ENCODE data around the gene MEOX2. TPM values are rescaled to one million over a fixed set of nuclear protein-coding genes. Genes with fewer than 3 reads are reported as not detected.

MEOX2 gene
- total RNA-seq, 1 donor: 13.0 TPM

DNA sequence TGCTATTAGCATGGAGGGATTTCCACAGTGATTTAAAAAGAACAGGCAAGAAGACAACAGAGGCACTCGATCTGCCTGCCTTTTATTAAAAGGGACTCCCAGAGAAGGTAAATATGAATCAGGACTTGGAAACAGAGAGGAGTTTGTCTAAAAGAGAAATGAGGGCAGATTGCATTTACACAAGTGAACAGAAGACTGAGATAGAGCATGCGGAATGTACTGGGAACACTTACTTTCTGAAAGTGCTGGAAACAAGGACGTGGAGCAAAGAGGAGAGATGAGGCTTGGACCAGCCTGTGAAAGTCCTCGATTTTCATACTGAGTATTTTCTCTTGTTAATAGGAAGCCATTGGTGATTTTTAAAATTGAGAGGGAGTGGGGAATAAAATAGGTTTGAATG is 35.7 kb downstream of the MEOX2 start:
- no peak for DNase-seq (ENCODE audit: low read depth)
- TF ChIP-seq, protein P1, sequence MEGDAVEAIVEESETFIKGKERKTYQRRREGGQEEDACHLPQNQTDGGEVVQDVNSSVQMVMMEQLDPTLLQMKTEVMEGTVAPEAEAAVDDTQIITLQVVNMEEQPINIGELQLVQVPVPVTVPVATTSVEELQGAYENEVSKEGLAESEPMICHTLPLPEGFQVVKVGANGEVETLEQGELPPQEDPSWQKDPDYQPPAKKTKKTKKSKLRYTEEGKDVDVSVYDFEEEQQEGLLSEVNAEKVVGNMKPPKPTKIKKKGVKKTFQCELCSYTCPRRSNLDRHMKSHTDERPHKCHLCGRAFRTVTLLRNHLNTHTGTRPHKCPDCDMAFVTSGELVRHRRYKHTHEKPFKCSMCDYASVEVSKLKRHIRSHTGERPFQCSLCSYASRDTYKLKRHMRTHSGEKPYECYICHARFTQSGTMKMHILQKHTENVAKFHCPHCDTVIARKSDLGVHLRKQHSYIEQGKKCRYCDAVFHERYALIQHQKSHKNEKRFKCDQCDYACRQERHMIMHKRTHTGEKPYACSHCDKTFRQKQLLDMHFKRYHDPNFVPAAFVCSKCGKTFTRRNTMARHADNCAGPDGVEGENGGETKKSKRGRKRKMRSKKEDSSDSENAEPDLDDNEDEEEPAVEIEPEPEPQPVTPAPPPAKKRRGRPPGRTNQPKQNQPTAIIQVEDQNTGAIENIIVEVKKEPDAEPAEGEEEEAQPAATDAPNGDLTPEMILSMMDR (IDR thresholded peaks at IDR 0.05; ENCODE audit: insufficient read depth, low read length): no peak
- H3K4me3 ChIP-seq (ENCODE audit: low read depth, low read length): no peak overlapping the region

DNA sequence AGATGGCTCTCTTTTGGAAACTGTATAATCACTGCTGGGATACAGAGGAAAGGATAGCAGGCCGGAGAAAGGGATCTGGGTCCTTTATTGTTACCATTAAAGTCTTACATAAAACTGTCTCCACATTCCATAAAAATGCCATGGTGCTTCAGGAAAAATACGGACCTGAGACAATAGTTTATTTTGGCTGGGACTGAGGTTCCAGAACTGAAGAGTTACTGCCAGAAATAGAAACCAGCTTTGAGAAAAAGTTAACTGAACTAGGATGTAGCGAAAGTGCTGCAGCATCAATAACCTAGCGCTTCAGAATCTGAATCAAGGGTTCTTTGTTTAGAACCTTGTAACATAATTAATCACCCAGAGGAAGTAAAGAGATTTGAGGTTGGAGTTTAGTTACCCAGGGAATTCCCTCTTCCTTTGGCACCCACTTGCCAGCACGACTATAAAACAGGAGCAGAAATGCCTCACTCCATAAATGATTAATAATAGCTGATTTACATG is 38.0 kb downstream of the MEOX2 start:
- H3K4me3 ChIP-seq (ENCODE audit: low read depth, low read length): no peak overlapping the region
- DNase-seq (ENCODE audit: low read depth): peak; percentile 4
- TF ChIP-seq, protein P1 (IDR thresholded peaks at IDR 0.05; ENCODE audit: insufficient read depth, low read length): no peak

DNA sequence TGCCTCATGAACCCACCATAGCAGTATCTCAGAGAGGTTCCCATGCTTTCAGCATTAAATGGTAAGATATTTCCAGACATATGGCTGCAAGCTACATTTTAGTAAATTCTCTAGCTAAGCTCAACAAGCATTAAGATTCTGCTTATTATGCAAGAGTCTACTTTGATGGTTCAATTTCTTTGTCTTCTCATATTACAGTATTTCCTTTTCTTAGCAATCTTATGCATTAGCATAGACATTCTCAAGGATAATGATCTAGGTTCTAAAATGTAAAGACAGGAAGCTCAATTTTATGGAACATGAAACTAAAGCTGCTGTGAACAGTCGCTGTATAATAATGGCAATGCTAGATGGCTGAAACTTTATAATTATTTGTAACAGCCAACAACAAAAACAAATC is 39.2 kb downstream of the MEOX2 start:
- no peak for DNase-seq (ENCODE audit: low read depth)
- H3K4me3 ChIP-seq (ENCODE audit: low read depth, low read length): no peak overlapping the region
- TF ChIP-seq, protein P1 (IDR thresholded peaks at IDR 0.05; ENCODE audit: insufficient read depth, low read length): no peak

DNA sequence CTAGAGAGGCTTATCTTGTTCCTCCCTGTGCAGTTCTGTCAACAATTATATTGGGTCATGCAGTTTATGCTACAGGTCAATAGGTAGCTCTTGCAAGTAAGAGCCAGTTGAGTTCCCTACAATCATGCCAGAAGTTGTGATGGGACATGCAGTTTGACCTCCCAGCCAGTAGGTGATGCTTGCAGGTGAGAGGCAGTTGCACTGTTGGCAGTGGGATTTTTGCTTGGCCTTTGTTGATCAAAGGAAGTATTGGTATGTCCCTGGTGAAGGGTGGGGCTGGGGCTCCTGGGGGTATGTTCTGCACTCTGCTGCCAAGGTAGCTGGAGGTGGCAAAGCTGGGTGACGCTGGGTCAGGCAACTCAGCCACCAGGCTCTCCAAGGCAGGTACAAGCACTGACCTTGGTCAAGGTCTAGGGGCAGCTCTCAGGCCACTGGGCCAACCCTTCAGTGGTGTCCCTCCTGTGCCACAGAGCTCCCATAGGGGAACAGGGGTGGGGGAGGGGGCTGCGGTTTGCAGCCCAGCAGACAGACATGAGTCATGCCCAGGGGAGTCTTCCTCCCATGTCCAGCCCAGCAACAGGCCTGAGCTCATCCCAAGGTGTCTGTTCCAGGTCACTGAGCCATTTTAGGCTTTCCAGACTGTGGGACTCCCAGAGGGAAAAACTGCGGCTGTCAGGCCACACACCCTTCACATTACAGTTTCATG is 43.3 kb downstream of the MEOX2 start:
- H3K4me3 ChIP-seq (ENCODE audit: low read depth, low read length): no peak overlapping the region
- TF ChIP-seq, protein P1 (IDR thresholded peaks at IDR 0.05; ENCODE audit: insufficient read depth, low read length): no peak
- DNase-seq (ENCODE audit: low read depth): no peak

DNA sequence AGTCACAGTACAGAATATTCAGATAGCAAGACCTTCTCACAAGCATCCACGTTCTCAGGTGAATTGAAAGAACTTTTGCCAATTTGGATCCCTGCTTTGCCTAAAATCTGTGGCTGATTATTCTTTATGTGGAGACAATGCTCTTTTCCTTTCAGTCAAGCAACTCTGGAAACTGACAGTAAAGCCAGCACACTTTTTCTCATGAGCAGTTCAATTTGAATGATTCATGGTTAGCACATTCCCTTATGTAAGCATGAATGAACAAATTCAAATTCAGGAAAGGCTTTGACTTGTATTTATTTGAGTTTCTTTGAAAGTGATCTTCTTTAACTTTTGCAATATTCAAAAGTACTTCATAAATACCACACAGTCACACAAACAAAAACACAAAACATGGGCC is 57.6 kb downstream of the MEOX2 start:
- H3K4me3 ChIP-seq (ENCODE audit: low read depth, low read length): no peak overlapping the region
- TF ChIP-seq, protein P1 (IDR thresholded peaks at IDR 0.05; ENCODE audit: insufficient read depth, low read length): no peak
- DNase-seq (ENCODE audit: low read depth): peak; percentile 32

DNA sequence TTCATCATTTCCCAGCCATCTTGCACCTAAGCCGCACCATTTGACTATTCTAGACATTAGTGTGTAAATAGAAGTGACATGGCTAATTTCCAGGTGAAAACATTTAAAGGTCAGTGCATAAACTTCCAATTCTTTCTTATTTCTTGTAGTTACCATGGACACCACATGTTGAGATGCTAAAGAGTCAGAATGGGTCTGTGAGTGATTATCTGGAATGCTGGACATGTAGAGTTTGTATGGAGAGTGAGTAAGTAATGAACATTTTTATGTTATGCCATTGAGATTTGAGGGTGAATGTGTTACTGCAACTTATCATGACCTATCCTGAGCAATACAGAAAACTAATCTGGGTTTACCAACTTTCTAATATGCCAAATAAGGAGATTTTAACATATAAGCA is 60.4 kb downstream of the MEOX2 start:
- DNase-seq (ENCODE audit: low read depth): no peak
- no peak overlapping the region for H3K4me3 ChIP-seq (ENCODE audit: low read depth, low read length)
- TF ChIP-seq, protein P1 (IDR thresholded peaks at IDR 0.05; ENCODE audit: insufficient read depth, low read length): no peak

DNA sequence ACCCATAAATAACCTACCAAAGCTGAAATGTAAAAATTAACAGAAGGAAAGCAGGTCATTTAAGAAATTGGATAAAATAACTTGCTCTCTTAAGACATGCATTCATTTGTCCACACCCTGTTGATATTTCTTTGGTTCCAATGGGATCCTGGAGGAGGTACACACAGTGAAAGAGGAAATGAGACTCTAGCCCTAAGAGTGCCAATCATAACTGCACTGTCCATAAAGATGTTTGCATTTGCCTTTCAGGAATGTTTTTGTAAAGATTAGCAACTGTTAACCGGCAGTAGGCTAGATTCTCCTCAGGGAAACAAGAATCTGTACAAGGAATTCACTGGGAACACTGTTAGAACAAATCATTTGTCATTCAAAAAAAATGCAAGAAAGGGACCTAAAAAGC is 61.0 kb downstream of the MEOX2 start:
- DNase-seq (ENCODE audit: low read depth): no peak
- H3K4me3 ChIP-seq (ENCODE audit: low read depth, low read length): no peak overlapping the region
- TF ChIP-seq, protein P1 (IDR thresholded peaks at IDR 0.05; ENCODE audit: insufficient read depth, low read length): no peak

Measured in fibroblast of the aortic adventitia (primary cell).